Esophagus muscularis mucosa (tissue), 3 donors: ENCODE measurements around the gene IGFALS.

Experiments
- POLR2A ChIP-seq: fragments of 450-650 bp; IDR thresholded peaks from one replicate; pipeline ENCODE4 v1.6.1; 2017; ENCODE audit warnings: antibody characterized with exemption, moderate library complexity, mild to moderate bottlenecking, low read depth
- POLR2AphosphoS5 ChIP-seq, 2 donors: sonication (generic); formaldehyde crosslinking; IDR thresholded peaks; one replicate each; pipeline ENCODE4 v1.6.1; 2017; ENCODE audit warnings: antibody characterized with exemption in 2 of 2
- TF ChIP-seq, protein P1 (sequence below), 3 experiments: fragments of 200-600 bp in 2 of 3; fragments of 450-650 bp in 1 of 3; sonication (generic) in 2 of 3; IDR thresholded peaks; one replicate each; pipeline ENCODE4 v1.5.1; 2017 to 2019; ENCODE audit warnings: antibody characterized with exemption in 3 of 3, mild to moderate bottlenecking in 2 of 3, moderate library complexity in 1 of 3

DNA sequence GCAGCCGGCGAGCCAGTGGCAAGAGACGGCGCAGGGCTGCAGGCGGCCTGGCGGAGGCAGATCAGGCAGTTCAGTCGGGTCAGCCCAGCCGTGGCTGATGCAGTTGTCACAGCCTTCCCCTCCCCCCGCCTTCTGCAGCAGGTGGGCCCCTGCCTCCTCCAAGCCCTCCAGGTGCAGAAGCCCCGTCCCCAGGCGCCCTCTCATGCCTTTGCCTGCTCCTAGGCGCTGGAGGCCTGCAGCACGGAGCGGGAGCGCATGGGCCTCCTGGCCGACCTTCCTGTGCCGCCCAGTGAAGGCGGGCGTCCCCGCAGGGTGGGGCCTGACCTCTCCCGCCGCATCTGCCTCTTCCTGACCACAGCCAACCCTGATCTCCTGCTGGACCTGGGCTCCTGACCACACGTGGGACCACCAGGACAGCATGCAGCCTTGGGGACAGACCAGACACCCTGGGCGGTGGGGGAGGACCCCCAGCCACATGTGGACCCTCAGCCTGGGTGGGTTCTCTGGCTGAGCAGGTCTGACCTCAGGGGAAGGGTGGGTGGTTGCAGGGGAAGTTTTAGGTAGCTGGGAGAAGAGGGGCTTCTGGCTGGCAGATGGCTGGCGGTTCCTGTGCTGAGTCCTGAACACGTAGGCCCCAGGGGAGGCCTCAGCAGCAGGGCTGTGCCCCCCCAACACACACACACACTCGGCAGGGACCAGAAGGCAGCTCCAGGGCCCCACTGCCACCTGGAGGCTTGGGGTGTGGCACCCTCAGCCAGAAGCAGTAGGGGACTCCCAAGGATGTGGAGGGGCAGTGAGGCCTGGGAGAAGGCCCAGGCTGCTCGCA is 17.4 kb downstream of the IGFALS start:
- TF ChIP-seq, protein P1, sequence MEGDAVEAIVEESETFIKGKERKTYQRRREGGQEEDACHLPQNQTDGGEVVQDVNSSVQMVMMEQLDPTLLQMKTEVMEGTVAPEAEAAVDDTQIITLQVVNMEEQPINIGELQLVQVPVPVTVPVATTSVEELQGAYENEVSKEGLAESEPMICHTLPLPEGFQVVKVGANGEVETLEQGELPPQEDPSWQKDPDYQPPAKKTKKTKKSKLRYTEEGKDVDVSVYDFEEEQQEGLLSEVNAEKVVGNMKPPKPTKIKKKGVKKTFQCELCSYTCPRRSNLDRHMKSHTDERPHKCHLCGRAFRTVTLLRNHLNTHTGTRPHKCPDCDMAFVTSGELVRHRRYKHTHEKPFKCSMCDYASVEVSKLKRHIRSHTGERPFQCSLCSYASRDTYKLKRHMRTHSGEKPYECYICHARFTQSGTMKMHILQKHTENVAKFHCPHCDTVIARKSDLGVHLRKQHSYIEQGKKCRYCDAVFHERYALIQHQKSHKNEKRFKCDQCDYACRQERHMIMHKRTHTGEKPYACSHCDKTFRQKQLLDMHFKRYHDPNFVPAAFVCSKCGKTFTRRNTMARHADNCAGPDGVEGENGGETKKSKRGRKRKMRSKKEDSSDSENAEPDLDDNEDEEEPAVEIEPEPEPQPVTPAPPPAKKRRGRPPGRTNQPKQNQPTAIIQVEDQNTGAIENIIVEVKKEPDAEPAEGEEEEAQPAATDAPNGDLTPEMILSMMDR (IDR thresholded peaks at IDR 0.05) = no peak
- TF ChIP-seq POLR2A = no peak
- no peak for TF ChIP-seq POLR2AphosphoS5 (IDR thresholded peaks at IDR 0.05)
